ENCODE measurements around the gene PAF1. TPM values are rescaled to one million over a fixed set of nuclear protein-coding genes. Genes with fewer than 3 reads are reported as not detected.
A peak's percentile ranks its signal among the peaks of the same experiment; 100 is the strongest.

Gene PAF1
- total and polyA plus RNA-seq, 2 of the 13 experiments (the other 11 are each of a cell fraction or from before 2014, with no cell fraction given), result 30.2 to 31.1 TPM

- TF ChIP-seq ARID4A (CRISPR knock-in tag; IDR thresholded peaks at IDR 0.05; ENCODE audit: borderline replicate concordance) (peak; percentile 94), HNRNPK (IDR thresholded peaks at IDR 0.05; ENCODE audit: low read depth, low read length, poor library complexity, severe bottlenecking) (peak; percentile 82), TGIF2 (CRISPR knock-in tag; IDR thresholded peaks at IDR 0.05) (peak; percentile 24; the same call in 1 of the 2 replicates), ZNF160 (CRISPR knock-in tag; IDR thresholded peaks at IDR 0.05) (peak; percentile 72), NFYC (CRISPR knock-in tag; IDR thresholded peaks at IDR 0.05) (peak; percentile 43; the same call in 1 of the 2 replicates), DMTF1 (CRISPR knock-in tag; IDR thresholded peaks at IDR 0.05) (peak; percentile 79; the same call in 1 of the 2 replicates), SMARCE1 (IDR thresholded peaks at IDR 0.05; ENCODE audit: borderline replicate concordance) (no peak), TRIM24 (CRISPR knock-in tag; IDR thresholded peaks at IDR 0.05) (no peak), ZNF766 (CRISPR knock-in tag; IDR thresholded peaks at IDR 0.05; ENCODE audit: borderline replicate concordance) (no peak), IKZF4 (CRISPR knock-in tag; IDR thresholded peaks at IDR 0.05; ENCODE audit: borderline replicate concordance, low read depth, not compliant biosample characterization) (no peak), ZNF17 (CRISPR knock-in tag; IDR thresholded peaks at IDR 0.05) (no peak), SNAPC4 (CRISPR knock-in tag; IDR thresholded peaks at IDR 0.05) (no peak), ZNF10 (CRISPR knock-in tag; IDR thresholded peaks at IDR 0.05; ENCODE audit: borderline replicate concordance, low read depth) (no peak), SIX4 (CRISPR knock-in tag; IDR thresholded peaks at IDR 0.05) (0 out of 2 replicates have a peak, but pooled peaks have one; percentile 47), ARID2 (CRISPR knock-in tag; IDR thresholded peaks at IDR 0.05; ENCODE audit: borderline replicate concordance) (peak; percentile 73; the same call in 1 of the 2 replicates), ATRX (CRISPR knock-in tag; IDR thresholded peaks at IDR 0.05; ENCODE audit: borderline replicate concordance) (no peak)
These were observed 44.8 kb upstream of the PAF1 start, which contains the start of gene RPS16 (continued) for GRCh38 chr19:39435499-39436349.

All from HepG2 (cell line).